Measurements from ENCODE around the gene SOBP. TPM values are rescaled to one million over a fixed set of nuclear protein-coding genes. Genes with fewer than 3 reads are reported as not detected.

SOBP gene
- total and polyA plus RNA-seq, 2 donors (not counting 3 experiments of a cell fraction or from before 2014, with no cell fraction given): 0.35 to 6.6 TPM

DNA sequence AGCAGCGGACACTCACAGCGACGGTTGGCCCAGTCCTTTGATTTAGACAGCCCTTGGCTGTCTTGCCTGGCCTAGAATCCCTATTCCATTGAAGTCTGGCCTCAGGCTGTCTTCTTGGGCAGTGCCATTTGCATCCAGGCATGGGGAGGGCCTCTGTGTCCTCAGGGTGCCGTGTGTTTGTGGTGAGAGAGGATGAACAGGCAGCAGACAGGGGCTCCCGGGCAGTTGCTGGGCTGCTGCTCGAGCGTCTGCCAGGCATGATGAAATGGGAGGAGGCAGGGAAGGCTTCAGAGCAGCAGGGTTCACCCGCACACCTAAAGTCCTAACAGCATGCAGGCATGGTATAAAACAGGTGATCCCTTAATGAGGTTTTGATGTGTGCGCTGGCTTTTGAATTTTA is 126.9 kb downstream of the SOBP start:
- TF ChIP-seq MYC (IDR thresholded peaks at IDR 0.05; ENCODE audit: low read depth, low read length) (no peak), POLR2A (IDR thresholded peaks at IDR 0.05; ENCODE audit: low read depth, low read length) (no peak), POLR2AphosphoS5 (IDR thresholded peaks at IDR 0.05; ENCODE audit: insufficient read depth, low read depth, low read length) (no peak), FOS (IDR thresholded peaks at IDR 0.05; ENCODE audit: borderline replicate concordance, insufficient read depth, low read length) (no peak)
- TF ChIP-seq, protein P1, sequence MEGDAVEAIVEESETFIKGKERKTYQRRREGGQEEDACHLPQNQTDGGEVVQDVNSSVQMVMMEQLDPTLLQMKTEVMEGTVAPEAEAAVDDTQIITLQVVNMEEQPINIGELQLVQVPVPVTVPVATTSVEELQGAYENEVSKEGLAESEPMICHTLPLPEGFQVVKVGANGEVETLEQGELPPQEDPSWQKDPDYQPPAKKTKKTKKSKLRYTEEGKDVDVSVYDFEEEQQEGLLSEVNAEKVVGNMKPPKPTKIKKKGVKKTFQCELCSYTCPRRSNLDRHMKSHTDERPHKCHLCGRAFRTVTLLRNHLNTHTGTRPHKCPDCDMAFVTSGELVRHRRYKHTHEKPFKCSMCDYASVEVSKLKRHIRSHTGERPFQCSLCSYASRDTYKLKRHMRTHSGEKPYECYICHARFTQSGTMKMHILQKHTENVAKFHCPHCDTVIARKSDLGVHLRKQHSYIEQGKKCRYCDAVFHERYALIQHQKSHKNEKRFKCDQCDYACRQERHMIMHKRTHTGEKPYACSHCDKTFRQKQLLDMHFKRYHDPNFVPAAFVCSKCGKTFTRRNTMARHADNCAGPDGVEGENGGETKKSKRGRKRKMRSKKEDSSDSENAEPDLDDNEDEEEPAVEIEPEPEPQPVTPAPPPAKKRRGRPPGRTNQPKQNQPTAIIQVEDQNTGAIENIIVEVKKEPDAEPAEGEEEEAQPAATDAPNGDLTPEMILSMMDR (IDR thresholded peaks at IDR 0.05; ENCODE audit: extremely low read depth in 1 of 2, insufficient read depth in 1 of 2, low read depth in 1 of 2, low read length in 2 of 2): no peak
- TF ChIP-seq, protein P2, sequence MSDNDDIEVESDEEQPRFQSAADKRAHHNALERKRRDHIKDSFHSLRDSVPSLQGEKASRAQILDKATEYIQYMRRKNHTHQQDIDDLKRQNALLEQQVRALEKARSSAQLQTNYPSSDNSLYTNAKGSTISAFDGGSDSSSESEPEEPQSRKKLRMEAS (IDR thresholded peaks at IDR 0.05; ENCODE audit: insufficient read depth, insufficient read length): no peak
- Histone ChIP-seq H4K20me1 (replicated peaks; ENCODE audit: control insufficient read depth, extremely low read depth, insufficient read depth, low read length) (no peaks in the 10 kb centered on the region), H3K79me2 (ENCODE audit: control insufficient read depth, insufficient read depth, low read length) (no peaks in the 10 kb centered on the region), H3K9me3 (replicated peaks; ENCODE audit: control insufficient read depth, insufficient read depth, low read length) (no peaks in the 10 kb centered on the region), H3K36me3 (ENCODE audit: control insufficient read depth in 2 of 2, extremely low read depth in 1 of 2, insufficient read depth in 2 of 2, low read length in 2 of 2) (no peaks in the 10 kb centered on the region), H3K4me2 (ENCODE audit: insufficient read depth, low read length) (no peak overlapping the region), H3K9me1 (replicated peaks; ENCODE audit: control insufficient read depth, extremely low read depth, insufficient read depth, low read length) (no peaks in the 10 kb centered on the region), H3K27ac (ENCODE audit: insufficient read depth, low read depth, low read length) (no peak overlapping the region), H2AFZ (ENCODE audit: low read depth, low read length) (no peak overlapping the region), H3K9ac (replicated peaks; ENCODE audit: extremely low read depth, insufficient read depth, low read length) (no peak overlapping the region), H3K27me3 (ENCODE audit: control insufficient read depth in 2 of 2, insufficient read depth in 2 of 2, low read length in 2 of 2) (no peaks in the 10 kb centered on the region), H3K4me3 (replicated peaks in 1 of 3; ENCODE audit: insufficient read depth in 1 of 3, low read depth in 1 of 3, low read length in 3 of 3) (no peak overlapping the region), H3K4me1 (ENCODE audit: control insufficient read depth, extremely low read depth, insufficient read depth, low read length) (peaks cover 17% of the 10 kb centered on the region)
- no peak for FAIRE-seq
- intact Hi-C loops (cut with micrococcal nuclease): no loop called here
- no peak for DNase-seq (ENCODE audit: low read depth, low spot score)
- ChIA-PET POLR2A (no interaction called here), CTCF (no interaction called here)
- dilution Hi-C loops (cut with MboI; ENCODE audit: extremely low pct_ligation_motif_present, low sequenced_read_pairs): no loop called here
- BruUV-seq (replicated peaks): no TSS peak
